ENCODE data around the gene IRF9. TPM values are rescaled to one million over a fixed set of nuclear protein-coding genes. Genes with fewer than 3 reads are reported as not detected.

IRF9 gene
- total and polyA plus RNA-seq, 2 of the 13 experiments (the other 11 are each of a cell fraction or from before 2014, with no cell fraction given), result 14.9 to 49.7 TPM

DNA sequence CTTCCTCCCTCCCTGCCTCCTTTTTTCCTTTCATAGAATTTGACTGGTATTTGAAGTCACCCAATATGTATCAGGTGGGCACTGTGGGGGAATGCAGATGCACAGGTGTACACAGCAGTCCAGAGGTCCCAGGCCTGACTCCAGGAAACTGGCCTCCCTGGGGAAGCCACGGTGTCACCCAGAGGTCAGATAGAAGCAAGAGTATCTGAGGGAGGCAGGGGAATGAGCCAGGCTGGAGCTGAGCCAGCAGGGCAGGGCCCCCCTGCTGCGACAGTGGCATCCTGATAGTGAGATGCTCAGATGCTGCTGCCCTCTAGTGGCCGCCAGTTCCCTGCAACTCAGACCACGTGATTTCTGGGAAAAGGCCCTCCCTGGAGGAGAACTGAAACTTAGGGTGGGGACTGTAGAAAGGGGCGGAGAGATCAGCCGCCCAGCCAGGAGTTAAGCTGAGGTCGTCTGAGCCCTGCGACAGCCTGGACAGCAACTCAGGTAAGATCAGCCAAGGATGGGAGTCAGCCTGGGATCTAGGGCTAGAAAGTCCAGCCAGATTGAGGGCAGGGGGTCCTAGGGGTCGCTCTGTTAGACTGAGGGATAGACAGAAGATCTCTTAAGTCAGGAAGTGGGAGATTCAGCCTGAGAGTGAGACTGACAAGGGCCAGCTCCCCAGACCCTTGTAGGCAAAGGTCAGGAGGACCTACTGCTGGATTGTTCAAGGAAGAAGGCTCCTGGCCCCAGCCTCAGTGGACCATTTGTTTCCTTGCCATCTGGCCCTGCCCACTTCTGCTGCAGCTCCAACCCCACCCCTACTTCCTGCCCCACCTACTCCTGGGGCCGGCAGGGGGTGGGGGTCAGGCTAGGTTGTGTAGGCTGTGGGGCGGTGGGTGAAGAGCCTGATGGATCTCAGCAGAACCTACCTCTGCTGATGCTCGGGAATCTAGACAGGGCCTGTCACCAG lies at the start of gene IRF9 (continued):
- TF ChIP-seq ZNF343 (CRISPR knock-in tag; IDR thresholded peaks at IDR 0.05) (peak; percentile 98), PHB2 (IDR thresholded peaks at IDR 0.05; ENCODE audit: partially characterized antibody) (no peak), ZNF703 (CRISPR knock-in tag; IDR thresholded peaks at IDR 0.05; ENCODE audit: borderline replicate concordance) (no peak), SATB2 (CRISPR knock-in tag; IDR thresholded peaks at IDR 0.05) (peak; percentile 87; the same call in 1 of the 2 replicates), SRSF9 (IDR thresholded peaks at IDR 0.05; ENCODE audit: borderline replicate concordance, insufficient read depth, low read depth, low read length, poor library complexity, severe bottlenecking) (no peak), ZNF383 (CRISPR knock-in tag; IDR thresholded peaks at IDR 0.05; ENCODE audit: borderline replicate concordance) (no peak), ZNF326 (CRISPR knock-in tag; IDR thresholded peaks at IDR 0.05; ENCODE audit: borderline replicate concordance) (peak; percentile 96), ARID4A (CRISPR knock-in tag; IDR thresholded peaks at IDR 0.05; ENCODE audit: borderline replicate concordance) (peak; percentile 98), MXD1 (CRISPR knock-in tag; IDR thresholded peaks at IDR 0.05) (peak; percentile 56; the same call in 1 of the 2 replicates), SMAD9 (CRISPR knock-in tag; IDR thresholded peaks at IDR 0.05) (peak; percentile 97), CBX5 (CRISPR knock-in tag; IDR thresholded peaks at IDR 0.05; ENCODE audit: borderline replicate concordance) (peak; percentile 100), HNRNPH1 (optimal IDR thresholded peaks at IDR 0.05; ENCODE audit: low read depth, low read length) (no peak), ZMAT3 (CRISPR knock-in tag; conservative IDR thresholded peaks at IDR 0.05) (peak; percentile 99), TBX2 (CRISPR knock-in tag; IDR thresholded peaks at IDR 0.05; ENCODE audit: borderline replicate concordance) (peak; percentile 97), SRSF1 (optimal IDR thresholded peaks at IDR 0.05; ENCODE audit: low read depth, low read length) (peak; percentile 87), NR2F2 (IDR thresholded peaks at IDR 0.05; ENCODE audit: borderline replicate concordance, low read depth) (peak; percentile 68)
- TF ChIP-seq, protein P1, sequence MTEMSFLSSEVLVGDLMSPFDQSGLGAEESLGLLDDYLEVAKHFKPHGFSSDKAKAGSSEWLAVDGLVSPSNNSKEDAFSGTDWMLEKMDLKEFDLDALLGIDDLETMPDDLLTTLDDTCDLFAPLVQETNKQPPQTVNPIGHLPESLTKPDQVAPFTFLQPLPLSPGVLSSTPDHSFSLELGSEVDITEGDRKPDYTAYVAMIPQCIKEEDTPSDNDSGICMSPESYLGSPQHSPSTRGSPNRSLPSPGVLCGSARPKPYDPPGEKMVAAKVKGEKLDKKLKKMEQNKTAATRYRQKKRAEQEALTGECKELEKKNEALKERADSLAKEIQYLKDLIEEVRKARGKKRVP (CRISPR knock-in tag; IDR thresholded peaks at IDR 0.05), result peak in 1 of 2 experiments; percentile 93; a peak in 2 of 4 replicates
- TF ChIP-seq, protein P2, sequence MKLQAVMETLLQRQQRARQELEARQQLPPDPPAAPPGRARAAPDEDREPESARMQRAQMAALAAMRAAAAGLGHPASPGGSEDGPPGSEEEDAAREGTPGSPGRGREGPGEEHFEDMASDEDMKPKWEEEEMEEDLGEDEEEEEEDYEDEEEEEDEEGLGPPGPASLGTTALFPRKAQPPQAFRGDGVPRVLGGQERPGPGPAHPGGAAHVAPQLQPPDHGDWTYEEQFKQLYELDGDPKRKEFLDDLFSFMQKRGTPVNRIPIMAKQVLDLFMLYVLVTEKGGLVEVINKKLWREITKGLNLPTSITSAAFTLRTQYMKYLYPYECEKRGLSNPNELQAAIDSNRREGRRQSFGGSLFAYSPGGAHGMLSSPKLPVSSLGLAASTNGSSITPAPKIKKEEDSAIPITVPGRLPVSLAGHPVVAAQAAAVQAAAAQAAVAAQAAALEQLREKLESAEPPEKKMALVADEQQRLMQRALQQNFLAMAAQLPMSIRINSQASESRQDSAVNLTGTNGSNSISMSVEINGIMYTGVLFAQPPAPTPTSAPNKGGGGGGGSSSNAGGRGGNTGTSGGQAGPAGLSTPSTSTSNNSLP (IDR thresholded peaks at IDR 0.05; ENCODE audit: low read depth, low read length), result peak; percentile 70; the same call in 1 of the 2 replicates

Measured in HepG2 (cell line).